NCI-H524 treated with DMSO at 0.1 percent for 48 hours (cell line): ENCODE measurements around the gene RBL2.
"Not testable (repeated sequence)": the region's sequence is repeated elsewhere in the genome, so short reads cannot be mapped to it uniquely, and the experiment has no call there.

Experiments used
- DNase-seq: peaks from one replicate; lab custom pipeline; 2025; lab: John Stamatoyannopoulos, UW

Gene RBL2

GRCh38 chr16:53539346-53539745, 105.1 kb downstream of the RBL2 start:
- not testable (repeated sequence) for DNase-seq

DNA sequence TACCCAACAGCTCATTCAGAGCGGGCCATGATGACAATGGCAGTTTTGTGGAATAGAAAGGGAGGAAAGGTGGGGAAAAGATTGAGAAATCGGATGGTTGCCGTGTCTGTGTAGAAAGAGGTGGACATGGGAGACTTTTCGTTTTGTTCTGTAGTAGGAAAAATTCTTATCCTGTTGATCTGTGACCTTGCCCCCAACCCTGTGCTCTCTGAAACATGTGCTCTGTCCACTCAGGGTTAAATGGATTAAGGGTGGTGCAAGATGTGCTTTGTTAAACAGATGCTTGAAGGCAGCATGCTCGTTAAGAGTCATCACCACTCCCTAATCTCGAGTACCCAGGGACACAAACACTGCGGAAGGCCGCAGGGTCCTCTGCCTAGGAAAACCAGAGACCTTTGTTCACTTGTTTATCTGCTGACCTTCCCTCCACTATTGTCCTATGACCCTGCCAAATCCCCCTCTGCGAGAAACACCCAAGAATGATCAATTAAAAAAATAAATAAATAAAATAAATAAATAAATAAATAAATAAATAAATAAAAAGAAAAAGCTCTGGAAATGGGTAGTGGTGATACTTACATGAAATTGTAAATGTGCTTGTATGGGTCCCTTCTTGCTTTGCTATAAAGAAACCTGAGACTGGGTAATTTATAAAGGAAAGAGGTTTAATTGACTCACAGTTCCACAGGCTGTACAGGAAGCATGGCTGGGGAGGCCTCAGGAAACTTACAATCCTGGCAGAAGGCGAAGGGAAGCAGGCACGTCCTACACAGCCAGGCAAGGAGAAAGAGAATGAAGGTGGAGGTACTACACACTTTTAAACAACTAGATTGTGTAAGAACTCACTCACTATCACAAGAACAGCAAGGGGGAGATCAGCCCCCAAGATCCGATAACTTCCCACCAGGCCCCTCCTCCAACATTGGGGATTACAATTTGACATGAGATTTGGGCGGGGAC, 105.8 kb downstream of the RBL2 start:
- DNase-seq = not testable (repeated sequence)
